ENCODE measurements around the gene SLC7A1. TPM values are rescaled to one million over a fixed set of nuclear protein-coding genes. Genes with fewer than 3 reads are reported as not detected.
"Not testable (repeated sequence)": the region's sequence is repeated elsewhere in the genome, so short reads cannot be mapped to it uniquely, and the experiment has no call there.

SLC7A1 gene
- 8.2 TPM for total RNA-seq (ENCODE audit: insufficient read depth, low replicate concordance)

DNA sequence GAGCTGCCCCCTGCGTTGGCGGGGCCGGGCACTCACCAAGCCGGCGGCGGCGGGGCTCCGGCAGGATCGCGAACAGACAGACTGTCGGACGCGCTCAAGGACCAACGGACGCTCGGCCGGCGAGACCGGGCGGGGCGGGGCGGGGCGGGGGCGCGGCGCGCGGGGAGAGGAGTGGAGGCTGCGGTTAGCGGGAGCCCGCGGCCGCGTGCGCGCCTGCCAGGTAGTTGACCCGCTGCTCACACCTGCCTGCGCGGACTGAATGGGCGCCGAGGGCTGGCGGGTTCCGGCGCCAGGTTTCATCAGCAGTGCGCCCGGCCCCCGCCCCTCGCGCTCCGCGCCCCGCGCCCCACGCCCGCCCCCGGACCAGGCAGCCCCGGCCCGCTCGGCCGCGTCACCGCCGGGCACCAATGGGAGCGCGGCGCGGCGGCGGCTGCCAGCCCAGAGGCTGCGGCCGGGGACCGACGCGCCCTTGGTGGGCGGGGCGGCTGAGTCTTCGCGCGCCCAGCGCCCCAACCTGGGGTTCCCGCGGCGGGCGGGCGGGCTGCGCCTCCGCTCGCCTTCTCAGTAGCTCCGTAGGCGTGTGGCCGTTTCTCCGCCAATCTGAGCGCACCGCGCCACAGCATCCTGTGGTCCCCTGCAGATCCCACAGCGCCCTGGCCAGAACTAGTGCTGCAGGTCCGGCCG is at the start of gene SLC7A1:
TSS of gene SLC7A1 (minus strand) at position 309 of the 684 bp plus-strand sequence. CDS start 59,500 bp downstream, outside the sequence.
- peak; percentile 82 for DNase-seq (ENCODE audit: low spot score)

DNA sequence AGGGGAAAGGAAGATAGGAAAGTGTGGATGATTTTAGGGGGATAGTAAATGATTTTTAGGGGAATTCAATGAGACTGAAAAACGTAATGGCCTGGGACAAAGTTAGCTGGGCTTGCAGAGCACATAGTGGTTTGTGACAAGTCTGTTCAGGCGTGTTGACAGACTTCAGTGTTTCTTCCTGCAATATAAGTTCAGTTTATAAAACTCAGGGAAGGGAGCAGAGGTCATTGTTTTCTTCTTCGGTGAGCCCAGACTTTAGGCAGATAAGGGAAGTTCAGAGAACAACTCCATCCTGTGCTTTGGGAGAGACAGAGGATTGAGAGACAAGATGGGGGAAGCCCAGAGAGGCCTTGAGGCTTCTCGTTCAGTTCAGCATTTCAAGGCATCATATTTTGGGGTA is 45.2 kb upstream of the SLC7A1 start:
- DNase-seq (ENCODE audit: low spot score): no peak

DNA sequence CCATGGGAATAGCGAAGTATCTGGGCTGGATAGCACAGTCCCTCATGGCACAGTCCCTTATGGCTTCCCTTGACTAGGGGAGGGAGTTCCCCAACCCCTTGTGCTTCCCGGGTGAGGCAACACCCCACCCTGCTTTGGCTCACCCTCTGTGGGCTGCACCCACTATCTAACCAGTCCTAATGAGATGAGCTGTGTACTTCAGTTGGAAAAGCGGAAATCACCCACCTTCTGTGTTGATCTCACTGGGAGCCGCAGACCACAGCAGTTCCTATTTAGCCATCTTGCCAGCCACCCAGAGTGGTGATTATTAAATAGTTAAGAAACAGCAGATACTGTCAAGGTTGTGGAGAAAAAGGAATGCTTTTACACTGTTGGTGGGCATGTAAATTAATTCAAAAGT is 41.3 kb upstream of the SLC7A1 start:
- DNase-seq (ENCODE audit: low spot score): not testable (repeated sequence)

DNA sequence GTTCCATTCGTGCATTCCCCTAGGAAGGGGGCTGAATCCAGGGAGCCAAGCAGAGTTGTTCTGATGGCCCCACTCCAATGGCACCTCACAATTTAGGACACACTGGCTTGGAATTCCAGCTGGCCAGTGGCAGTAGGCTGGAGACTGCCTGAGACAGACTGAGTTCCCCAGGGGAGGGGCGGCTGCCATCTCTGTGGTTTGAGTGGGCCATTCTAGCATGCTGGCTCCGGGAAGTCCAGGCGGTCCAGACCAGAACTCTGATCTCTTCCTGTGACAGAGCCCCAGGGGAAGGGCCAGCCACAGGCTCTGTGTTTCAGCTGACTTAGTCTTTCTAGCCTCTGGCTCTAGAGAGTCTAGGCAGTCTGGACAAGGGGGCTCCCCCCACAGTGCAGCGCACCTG is 29.5 kb upstream of the SLC7A1 start:
- DNase-seq (ENCODE audit: low spot score): no peak

DNA sequence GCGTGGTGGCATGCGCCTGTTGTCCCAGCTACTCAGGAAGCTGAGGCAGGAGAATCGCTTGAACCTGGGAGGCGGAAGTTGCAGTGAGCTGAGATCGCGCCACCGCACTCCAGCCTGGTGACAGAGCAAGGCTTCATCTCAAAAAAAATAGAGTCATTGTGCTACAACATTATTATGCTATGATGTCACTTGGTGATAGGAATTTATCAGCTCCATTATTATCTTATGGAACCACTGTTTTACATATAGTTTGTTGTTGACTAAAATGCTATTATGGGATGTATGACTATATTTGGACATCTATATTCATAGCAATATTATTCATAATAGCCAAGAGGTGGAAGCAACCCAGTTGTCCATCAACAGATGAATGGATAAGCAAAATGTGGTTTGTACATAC is 26.4 kb upstream of the SLC7A1 start:
- no peak for DNase-seq (ENCODE audit: low spot score)

DNA sequence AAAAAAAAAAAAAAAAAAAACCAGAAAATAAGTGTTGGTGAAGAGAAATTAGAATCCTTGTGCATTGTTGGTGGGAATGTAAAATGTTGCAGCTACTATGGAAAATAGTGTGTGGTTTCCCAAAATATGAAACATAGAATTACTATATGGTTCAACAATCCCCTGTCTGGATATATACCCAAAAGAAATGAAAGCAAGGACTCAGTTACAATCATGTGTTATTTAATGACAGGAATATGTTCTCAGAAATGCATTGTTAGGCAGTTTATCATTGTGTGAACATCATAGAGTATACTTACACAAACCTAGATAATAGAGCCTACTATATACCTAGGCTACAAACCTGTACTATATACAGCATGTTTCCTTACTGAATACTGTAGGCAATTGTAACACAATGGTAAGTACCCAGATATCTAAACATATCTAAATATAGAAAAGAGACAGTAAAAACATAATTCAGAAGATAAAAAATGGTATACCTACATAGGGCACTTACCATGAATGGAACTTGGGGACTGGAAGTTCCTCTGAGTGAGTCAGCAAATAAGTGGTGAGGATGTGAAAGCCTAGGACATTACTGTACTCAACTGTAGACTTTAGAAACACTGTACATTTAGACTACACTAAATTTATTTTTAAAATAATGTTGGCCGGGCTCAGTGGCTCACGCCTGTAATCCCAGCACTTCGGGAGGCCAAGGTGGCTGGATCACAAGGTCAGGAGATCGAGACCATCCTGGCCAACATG is 25.7 kb upstream of the SLC7A1 start:
- no peak for DNase-seq (ENCODE audit: low spot score)

DNA sequence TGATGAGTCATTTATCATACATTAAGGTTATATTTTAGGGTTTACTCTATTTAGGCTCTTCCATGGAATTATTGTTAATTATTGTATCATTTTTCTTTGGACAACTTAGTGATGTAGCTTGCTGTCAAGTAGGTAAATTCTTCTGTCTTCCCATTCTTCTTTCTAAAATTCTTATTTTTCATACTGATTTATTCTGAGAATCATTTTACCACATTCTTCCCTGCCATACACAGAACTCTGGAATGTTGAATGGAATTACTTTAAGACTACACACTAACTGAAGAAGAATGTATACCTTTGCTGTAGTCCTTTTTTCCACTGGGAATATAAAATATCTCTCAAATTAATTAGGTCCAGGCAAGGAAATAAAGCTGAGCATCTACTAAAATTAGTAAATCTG is 24.5 kb upstream of the SLC7A1 start:
- no peak for DNase-seq (ENCODE audit: low spot score)

DNA sequence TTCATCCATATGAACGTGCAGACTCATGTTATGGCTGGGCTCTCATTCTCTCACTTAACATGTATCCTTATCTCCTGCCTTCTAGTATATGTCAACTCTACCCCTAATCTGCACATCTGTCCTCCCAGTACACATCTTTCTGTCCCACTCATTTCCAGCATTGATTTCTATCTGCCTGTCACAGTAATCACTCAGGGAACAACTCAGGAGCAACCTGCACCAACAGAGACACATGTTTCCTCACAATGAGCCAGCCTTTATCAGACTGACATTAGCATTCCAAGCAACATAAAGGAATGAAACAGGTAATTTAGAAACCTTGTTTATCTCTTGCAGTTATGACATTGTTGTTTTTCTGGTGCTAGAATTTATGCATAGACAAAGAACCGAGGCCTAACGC is 17.6 kb upstream of the SLC7A1 start:
- no peak for DNase-seq (ENCODE audit: low spot score)

DNA sequence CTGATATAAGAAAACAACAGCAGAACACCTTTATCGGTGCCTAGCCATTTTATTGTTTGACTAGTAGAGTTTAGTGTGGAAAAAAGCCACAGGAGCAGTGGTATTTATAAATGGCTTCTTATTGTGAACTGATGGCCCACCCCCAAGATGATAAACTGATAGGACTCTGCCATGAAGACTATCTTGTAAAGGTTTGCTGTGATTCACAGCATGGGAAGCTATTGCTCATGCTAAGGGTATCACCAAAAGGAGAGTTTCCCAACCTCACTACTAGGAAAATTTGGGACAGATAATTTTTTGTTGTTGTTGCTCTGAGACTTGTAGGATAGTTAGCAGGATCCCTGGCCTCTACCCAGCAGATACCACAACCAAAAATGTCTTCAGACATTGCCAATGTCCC is 12.0 kb upstream of the SLC7A1 start:
- DNase-seq (ENCODE audit: low spot score): no peak

DNA sequence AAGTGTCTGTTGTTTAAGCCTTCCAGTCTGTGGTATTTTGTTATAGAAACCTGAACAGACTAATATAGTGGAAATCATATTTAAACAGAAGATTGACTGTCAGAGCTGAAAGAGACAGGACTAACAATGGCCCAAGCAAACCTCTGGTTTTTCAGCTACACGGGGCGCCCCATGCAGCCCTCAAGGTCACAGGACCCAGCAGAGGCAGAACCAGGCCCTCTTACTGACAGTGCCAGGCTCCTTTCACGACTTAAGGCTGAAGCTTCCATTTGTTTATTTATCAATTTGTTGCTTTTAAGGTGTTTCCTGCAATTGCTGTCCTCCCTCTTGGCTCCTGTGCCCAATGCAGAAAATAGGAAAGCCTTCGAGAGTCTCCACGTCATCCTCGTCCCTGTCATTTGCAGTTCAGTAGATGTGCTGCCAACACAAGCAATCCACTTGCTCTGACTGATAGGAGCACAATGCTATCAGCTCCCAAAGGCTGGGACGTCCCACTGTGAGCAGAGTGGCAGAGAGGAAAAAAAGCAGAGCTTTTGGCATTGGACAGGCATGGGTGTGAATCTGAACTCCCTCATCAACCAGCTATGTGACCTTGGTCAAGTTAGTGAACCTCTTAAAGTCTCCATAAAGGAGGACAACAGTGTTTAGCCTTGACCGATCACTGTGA is 10.5 kb upstream of the SLC7A1 start:
- no peak for DNase-seq (ENCODE audit: low spot score)

DNA sequence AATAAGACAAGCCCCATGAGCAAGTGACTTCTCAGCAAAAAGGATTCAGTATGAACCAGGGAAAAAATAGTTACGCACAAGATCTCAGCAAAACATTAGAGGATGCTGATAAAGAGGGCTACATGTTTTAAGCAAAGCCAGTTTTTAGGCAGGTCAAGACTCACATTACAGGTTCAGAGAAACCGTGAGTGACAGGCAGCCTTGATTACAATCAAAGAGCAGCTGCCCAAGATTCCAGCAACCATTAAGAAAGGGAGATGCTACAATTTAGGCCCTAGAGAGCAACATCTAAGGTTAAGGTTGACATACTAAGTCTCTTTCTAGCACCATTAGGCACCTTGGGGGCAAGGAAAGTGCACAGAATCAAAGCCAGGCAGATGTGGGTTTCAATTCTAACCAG is 2.8 kb upstream of the SLC7A1 start:
- DNase-seq (ENCODE audit: low spot score): no peak

DNA sequence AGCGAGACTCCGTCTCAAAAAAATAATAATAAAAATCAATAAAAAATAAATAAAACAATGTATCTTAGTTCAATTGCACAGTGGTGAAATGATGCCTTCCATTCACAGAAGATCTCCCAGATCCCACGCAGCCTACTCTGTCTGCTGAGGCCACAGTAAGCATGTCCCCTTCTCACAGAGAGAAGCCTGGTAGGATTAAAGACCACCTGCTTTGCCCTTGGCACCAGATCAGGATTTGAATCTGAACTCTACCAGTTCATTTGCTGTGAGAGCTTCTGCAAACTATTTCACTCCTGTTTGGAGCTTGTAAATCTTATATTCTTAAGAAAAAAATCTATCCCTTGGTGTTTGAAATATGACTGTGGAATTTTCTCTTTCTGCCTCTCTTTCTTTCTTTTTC is 2.2 kb upstream of the SLC7A1 start:
- no peak for DNase-seq (ENCODE audit: low spot score)

DNA sequence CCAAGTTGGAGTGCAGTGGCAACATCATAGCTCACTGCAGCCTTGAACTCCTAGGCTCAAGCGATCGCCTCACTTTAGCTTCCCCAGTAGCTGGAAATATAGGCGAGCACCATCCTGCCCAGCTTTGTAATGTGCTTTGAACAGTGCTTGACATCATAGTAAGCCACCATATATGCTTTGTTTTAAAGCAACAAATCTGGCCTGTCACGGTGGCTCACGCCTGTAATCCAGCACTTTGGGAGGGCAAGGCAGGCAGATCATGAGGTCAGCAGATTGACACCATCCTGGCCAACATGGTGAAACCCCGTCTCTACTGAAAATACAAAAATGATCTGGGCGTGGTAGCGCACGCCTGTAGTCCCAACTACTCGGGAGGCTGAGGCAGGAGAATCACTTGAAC is 1.8 kb upstream of the SLC7A1 start:
- DNase-seq (ENCODE audit: low spot score): no peak

DNA sequence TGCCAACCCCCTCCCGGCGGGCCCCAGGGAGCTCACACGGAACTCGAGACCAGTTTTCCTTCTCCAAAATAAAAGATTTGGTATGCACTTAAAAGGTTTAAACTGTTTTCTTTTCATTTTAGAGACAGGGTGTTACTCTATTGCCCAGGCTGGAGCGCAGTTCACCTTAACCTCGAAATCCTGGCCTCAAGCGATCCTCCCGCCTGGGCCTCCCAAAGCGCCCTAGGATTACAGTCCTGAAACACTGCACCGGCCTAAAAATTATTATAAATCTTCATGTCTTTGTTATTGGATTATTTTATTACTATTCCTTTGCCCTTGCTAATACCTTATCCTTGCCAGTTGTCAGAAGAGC is 553 bp upstream of the SLC7A1 start:
- DNase-seq (ENCODE audit: low spot score): no peak

DNA sequence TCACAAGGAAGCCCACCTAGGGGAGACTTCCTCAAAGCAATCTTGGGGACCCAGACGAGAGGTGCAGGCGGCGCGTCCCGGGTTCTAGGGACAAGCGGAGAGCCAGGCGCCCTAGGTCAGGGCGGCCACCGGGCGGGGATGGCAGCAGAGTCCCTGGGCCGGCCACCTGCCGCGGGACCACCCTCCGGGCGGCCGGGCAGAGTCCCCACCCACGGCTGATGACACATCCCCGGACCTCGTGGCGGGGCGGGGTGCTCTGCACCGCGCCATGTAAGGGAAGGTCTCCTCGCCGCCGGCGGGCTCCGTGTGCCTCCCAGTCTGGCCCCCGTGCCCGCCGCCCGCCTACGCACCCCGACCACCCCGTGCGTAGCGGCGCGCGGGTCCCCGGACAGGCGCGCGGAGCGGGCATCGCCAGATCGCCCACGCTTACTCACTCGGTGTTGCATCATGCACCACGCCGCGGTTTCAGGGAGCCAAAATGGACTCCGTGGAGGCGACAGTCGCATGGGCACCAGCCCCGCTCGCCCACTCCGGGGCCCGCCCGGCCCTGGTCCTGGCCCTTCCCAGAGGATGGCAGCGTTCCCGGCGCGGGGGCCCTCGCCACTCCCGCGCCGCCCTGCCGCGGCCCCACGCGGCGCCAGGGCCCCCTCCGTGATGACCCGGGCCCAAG is 643 bp downstream of the SLC7A1 start:
- peak; percentile 50 for DNase-seq (ENCODE audit: low spot score)

DNA sequence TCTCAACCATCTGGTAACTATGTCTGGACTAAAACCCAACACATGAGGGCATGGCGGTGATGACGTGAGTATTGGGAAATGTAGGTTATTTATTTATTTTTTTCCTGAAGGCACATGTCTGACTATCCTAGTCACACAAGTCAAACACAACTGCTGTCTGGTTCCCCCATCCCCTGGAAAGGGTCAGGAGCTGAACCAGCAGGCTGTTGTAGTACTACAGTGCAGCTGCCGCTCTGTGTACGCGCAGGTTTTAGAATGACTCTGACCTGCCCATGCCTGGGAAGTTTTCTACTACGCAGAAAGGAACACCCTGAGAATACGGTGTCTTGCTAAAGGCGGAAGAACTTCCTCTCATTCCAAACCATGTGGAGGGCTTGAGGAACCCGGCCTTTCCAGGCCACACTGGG is 1.2 kb downstream of the SLC7A1 start:
- peak; percentile 44 for DNase-seq (ENCODE audit: low spot score)

DNA sequence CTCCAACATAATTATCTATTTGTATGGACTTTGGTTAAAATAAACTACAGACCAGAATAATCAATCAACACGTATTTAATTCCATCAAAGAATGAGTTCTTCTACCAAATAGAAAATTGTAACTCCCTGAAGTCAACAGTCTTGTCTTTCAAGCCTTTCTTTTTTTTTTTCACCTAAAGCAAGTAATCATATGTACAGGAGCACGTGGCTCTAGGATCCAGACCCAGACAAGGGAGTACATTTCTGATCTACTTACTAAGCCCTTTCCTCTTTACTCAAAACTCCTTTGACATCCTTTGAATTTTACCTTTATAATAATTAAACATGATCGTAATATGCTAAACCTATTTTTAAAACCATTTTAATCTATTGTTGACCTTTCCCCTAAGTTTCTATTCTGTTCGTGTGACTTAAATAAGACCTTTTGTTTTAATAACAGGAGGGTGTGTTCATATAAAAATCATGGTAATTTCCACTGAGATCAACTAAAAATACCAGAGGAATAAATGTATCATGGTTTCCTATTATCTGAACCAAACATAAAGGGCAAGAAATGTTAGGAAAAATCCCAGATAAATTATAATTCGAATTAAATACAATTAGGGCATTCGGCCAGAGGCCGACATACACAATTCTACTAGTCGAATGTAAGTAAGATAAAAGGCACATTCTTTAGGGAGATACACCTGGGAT is 1.7 kb downstream of the SLC7A1 start:
- DNase-seq (ENCODE audit: low spot score): no peak

DNA sequence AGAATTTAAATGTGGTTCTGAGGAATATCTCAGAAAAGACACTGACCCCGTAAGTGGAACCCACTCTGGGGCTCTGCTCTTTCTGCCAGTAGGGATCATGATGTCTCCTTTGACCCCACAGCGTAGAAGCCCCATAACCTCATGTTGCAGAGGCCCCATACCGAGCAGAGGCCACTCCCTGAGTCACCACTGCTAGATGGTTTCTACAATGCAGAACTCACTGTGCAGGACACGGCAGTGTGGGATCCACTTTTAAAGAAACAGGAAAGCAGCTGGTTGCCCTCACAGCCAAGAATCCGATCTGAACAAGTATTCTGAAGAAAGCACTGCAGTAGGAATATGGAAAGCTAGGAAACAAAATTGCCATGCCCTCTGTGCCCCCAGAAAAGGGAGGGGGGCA is 4.2 kb downstream of the SLC7A1 start:
- DNase-seq (ENCODE audit: low spot score): no peak

DNA sequence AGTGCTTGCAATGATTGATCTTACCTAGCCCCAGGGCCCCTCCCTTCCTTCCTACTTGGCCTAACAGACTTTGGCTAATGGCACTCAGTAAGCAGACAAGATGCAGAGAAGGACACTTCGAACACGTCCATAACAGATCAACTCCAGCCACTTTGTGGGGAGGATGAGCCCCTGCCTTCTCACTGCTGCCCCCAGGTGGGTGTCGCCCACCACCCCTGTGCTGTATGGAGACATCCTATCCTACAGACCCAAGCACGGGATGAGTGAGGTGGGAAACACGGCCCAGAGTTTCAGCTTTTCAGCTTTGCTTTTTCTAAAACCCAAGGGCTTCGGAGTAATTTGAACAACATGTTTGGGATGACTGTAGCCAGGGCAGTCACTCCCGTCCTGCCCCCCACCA is 5.5 kb downstream of the SLC7A1 start:
- no peak for DNase-seq (ENCODE audit: low spot score)

DNA sequence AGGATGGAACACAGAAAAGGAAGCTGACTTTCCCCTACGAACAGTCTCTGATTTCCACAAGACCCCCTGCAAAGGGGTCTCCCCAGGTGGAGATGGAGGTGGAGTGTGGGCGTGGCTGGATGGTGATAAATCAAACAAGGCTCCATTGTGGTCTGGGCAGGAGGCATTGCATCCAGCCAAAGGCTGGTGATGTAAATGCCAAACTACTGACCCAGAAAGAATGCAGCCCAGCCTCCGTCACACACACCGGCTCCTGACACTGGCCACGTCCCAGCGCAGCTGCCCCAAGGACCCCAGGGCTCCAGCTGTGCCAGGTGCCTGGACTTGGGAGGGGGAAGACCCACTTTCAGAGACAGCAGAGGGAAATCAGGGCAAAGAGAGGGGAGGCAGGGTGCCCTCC is 6.3 kb downstream of the SLC7A1 start:
- no peak for DNase-seq (ENCODE audit: low spot score)

DNA sequence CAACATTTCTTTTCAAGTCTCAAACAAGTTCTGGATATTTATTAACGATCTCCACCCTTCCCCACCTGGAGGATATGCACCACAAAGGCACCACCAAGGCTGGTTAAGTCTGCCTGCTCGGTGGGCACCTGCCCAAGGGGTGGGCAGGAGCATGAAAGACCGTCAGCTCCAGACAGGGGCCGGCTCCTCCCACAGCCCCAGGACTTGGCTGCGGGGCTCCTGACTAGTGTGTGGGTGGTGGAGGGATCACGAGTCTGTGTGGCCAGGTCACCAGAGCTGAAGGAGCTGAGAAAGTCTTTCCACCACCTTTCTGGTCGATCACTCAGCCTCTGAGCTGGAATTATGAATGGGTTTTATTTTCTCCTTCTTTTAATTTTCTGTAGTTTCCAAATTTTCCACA is 7.8 kb downstream of the SLC7A1 start:
- no peak for DNase-seq (ENCODE audit: low spot score)
